Glutamatergic neuron (in vitro differentiated cells): ENCODE measurements around the gene HK1. TPM values are rescaled to one million over a fixed set of nuclear protein-coding genes. Genes with fewer than 3 reads are reported as not detected.

Experiments used
- DNase-seq: peaks from one replicate; pipeline ENCODE4 v3.0.0; 2022
- H3K27ac Mint-ChIP-seq: one replicate; pipeline ENCODE4 v1.8.0; 2020; ENCODE audit warnings: mild to moderate bottlenecking, mixed read lengths, inconsistent platforms; ENCODE audit not compliant: unreplicated experiment
- H3K27me3 Mint-ChIP-seq: one replicate; pipeline ENCODE4 v1.8.0; 2020; ENCODE audit warnings: mild to moderate bottlenecking, moderate library complexity, mixed read lengths, inconsistent platforms; ENCODE audit not compliant: unreplicated experiment
- H3K36me3 Mint-ChIP-seq: one replicate; pipeline ENCODE4 v1.8.0; 2020; ENCODE audit warnings: mild to moderate bottlenecking, mixed read lengths, inconsistent platforms; ENCODE audit not compliant: unreplicated experiment
- H3K4me1 Mint-ChIP-seq: one replicate; pipeline ENCODE4 v1.8.0; 2020; ENCODE audit warnings: mild to moderate bottlenecking, low read depth, mixed read lengths, inconsistent platforms; ENCODE audit not compliant: unreplicated experiment
- H3K4me3 Mint-ChIP-seq: one replicate; pipeline ENCODE4 v1.8.0; 2020; ENCODE audit warnings: mild to moderate bottlenecking, mixed read lengths, inconsistent platforms; ENCODE audit not compliant: unreplicated experiment
- H3K9me3 Mint-ChIP-seq: one replicate; pipeline ENCODE4 v1.8.0; 2020; ENCODE audit warnings: mild to moderate bottlenecking, moderate library complexity, mixed read lengths, inconsistent platforms; ENCODE audit not compliant: unreplicated experiment
- CTCF ChIP-seq: fragments of 200-600 bp; sonication (generic); IDR thresholded peaks from one replicate; pipeline ENCODE4 v1.5.0; 2021; ENCODE audit not compliant: partially characterized antibody, unreplicated experiment
- total RNA-seq: library from RNA; stranded (reverse); fragmentation: NEBNext Ultra II Directional; extraction: Animal tissue kit (Norgen Biotek cat#: 25700); gene quantifications from one replicate; pipeline ENCODE4 v1.2.1, GENCODE V29; 2021; ENCODE audit not compliant: unreplicated experiment

Gene HK1
- total RNA-seq, 1 donor from 2014 or later = 240 TPM

GRCh38 chr10:69362471-69362954, 84.2 kb downstream of the HK1 start:
- Mint-ChIP-seq H3K27ac (peak overlapping the region; percentile 90), H3K27me3 (peaks cover 14% of the 10 kb centered on the region), H3K9me3 (peaks cover 19% of the 10 kb centered on the region), H3K36me3 (peaks cover 8% of the 10 kb centered on the region), H3K4me3 (peak overlapping the region; percentile 59), H3K4me1 (peaks cover 53% of the 10 kb centered on the region)
- TF ChIP-seq CTCF = no peak
- peak; percentile 74 for DNase-seq

DNA sequence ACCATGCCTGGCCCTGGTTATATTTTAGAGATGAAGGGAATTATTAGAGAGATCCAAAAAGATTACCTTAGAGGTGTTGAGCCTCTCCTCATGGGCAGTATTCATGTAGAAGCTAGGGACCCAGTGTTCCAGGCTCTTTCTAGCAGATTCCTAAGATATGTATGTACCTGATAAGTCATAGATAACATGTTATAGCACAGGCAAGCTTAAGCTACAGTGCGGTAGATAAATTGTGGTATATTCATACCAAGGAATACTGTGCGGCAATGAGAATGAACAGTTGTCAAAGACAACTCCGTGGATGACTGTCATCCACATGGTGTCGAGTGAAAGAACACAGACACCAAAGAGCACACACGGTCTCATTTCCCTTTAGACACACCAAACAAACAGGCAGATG, 85.4 kb downstream of the HK1 start:
- Mint-ChIP-seq H3K27me3 (peaks cover 14% of the 10 kb centered on the region), H3K27ac (peak overlapping the region; percentile 90)

DNA sequence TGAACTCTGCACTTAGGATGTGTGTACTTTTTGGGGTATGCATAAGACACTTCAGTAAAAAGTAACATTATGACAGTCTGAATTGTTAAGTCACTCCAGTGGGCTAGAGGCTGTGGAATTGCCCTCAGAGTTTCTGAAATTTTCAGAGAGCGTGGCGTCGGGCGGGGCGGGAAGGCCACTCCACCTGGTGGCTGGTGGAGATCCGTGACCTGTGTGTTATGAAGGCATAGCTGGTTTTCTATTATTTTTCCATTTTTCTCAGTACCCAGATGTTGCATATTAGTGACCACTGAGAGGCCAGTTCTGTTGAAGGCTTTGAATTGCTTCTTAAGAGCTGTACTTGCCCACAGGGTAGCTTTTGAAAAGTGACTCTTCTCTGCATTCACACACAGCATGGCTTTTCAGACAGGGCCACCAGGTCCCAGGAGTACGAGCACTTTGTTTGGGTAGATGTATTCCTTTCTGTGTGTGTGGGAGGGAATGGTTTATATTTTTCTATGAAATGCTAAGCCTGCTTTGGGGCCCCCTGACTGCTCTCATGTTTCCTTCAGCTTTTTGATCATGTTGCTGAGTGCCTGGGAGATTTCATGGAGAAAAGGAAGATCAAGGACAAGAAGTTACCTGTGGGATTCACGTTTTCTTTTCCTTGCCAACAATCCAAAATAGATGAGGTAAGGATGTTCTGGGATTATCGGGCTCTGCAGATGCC, 86.1 kb downstream of the HK1 start:
- Mint-ChIP-seq H3K27me3 (peaks cover 16% of the 10 kb centered on the region), H3K4me1 (peaks cover 46% of the 10 kb centered on the region), H3K4me3 (no peak overlapping the region), H3K9me3 (peaks cover 19% of the 10 kb centered on the region), H3K27ac (peak overlapping the region; percentile 90), H3K36me3 (peaks cover 11% of the 10 kb centered on the region)
- TF ChIP-seq CTCF = no peak
- no peak for DNase-seq

More for the DNA sequence above, 85.4 kb downstream of the HK1 start:
- no peak for TF ChIP-seq CTCF
- no peak for DNase-seq
- peaks cover 8% of the 10 kb centered on the region for H3K36me3 Mint-ChIP-seq
- H3K4me3 Mint-ChIP-seq = no peak overlapping the region
- H3K4me1 Mint-ChIP-seq = peaks cover 51% of the 10 kb centered on the region
- peaks cover 19% of the 10 kb centered on the region for H3K9me3 Mint-ChIP-seq

DNA sequence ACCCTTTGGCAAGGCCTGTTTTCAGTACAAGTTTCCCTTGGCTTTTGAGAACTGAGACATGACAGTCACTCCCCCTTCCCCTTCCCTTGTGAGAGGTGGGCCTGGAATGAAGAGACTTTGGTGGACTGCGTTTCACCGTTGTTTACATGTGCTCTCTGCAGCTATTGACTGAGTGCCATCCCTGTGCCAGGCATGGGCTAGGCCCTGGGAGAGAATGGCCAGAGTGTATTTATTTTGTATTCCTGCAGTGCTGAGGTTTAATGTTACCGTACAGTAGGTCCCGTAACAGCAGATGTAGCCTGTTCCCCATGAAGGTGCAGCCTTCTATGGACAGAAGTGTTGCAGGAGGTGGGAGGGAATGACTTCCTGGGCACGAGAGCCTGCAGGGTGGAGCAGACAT, 88.4 kb downstream of the HK1 start:
- DNase-seq = no peak
- Mint-ChIP-seq H3K27ac (no peak overlapping the region), H3K36me3 (peaks cover 14% of the 10 kb centered on the region)

More for the DNA sequence above, 88.4 kb downstream of the HK1 start:
- H3K27me3 Mint-ChIP-seq = peaks cover 10% of the 10 kb centered on the region
- TF ChIP-seq CTCF = no peak
- peaks cover 16% of the 10 kb centered on the region for H3K9me3 Mint-ChIP-seq
- H3K4me1 Mint-ChIP-seq = peaks cover 28% of the 10 kb centered on the region
- H3K4me3 Mint-ChIP-seq = no peak overlapping the region
